HUES6 (cell line): ENCODE data around the gene CRIP1.

Experiments
- H3K27ac ChIP-seq: 2 replicates; pipeline ENCODE4 v1.7.0; 2013; ENCODE audit warnings: low read depth, mild to moderate bottlenecking, low read length, inconsistent platforms
- H3K27me3 ChIP-seq: 2 replicates; pipeline ENCODE4 v1.6.1; 2013; ENCODE audit warnings: low read length; ENCODE audit not compliant: control insufficient read depth, insufficient read depth
- H3K36me3 ChIP-seq: 2 replicates; pipeline ENCODE4 v1.6.1; 2013; ENCODE audit warnings: low read length; ENCODE audit not compliant: control insufficient read depth, insufficient read depth
- H3K4me1 ChIP-seq: 2 replicates; pipeline ENCODE4 v1.6.1; 2013; ENCODE audit warnings: low read length; ENCODE audit not compliant: control insufficient read depth, insufficient read depth
- H3K4me3 ChIP-seq: 2 replicates; pipeline ENCODE4 v1.5.1; 2013; ENCODE audit warnings: low read depth, low read length
- H3K9ac ChIP-seq: one replicate; pipeline ENCODE4 v1.6.1; 2013; ENCODE audit warnings: mild to moderate bottlenecking, low read length
- H3K9me3 ChIP-seq: 2 replicates; pipeline ENCODE4 v1.6.1; 2013; ENCODE audit warnings: low read depth, low read length; ENCODE audit not compliant: control insufficient read depth, insufficient read depth

CRIP1 gene

GRCh38 chr14:105471823-105472485 lies 14.7 kb upstream of the CRIP1 start:
- peaks cover 27% of the 10 kb centered on the region for H3K4me1 ChIP-seq
- H3K27ac ChIP-seq: no peak overlapping the region
- no peak overlapping the region for H3K4me3 ChIP-seq
- H3K9ac ChIP-seq: no peak overlapping the region
- peaks cover 29% of the 10 kb centered on the region for H3K36me3 ChIP-seq
- H3K9me3 ChIP-seq: no peaks in the 10 kb centered on the region
- peaks cover 23% of the 10 kb centered on the region for H3K27me3 ChIP-seq

- Histone ChIP-seq H3K4me1 (peaks cover 31% of the 10 kb centered on the region), H3K9me3 (no peaks in the 10 kb centered on the region), H3K36me3 (peaks cover 23% of the 10 kb centered on the region), H3K9ac (no peak overlapping the region), H3K4me3 (no peak overlapping the region), H3K27ac (no peak overlapping the region), H3K27me3 (peaks cover 29% of the 10 kb centered on the region)
These were observed 14.1 kb upstream of the CRIP1 start for GRCh38 chr14:105472486-105472991.

- peaks cover 31% of the 10 kb centered on the region for H3K4me1 ChIP-seq
- H3K27me3 ChIP-seq: peaks cover 35% of the 10 kb centered on the region
- H3K27ac ChIP-seq: no peak overlapping the region
- H3K36me3 ChIP-seq: peaks cover 17% of the 10 kb centered on the region
- no peaks in the 10 kb centered on the region for H3K9me3 ChIP-seq
- H3K9ac ChIP-seq: peak overlapping the region; percentile 57
- H3K4me3 ChIP-seq: peak overlapping the region; percentile 57; the same call in 1 of the 2 replicates
These were observed 13.5 kb upstream of the CRIP1 start for GRCh38 chr14:105473033-105473676.

- Histone ChIP-seq H3K9ac (peak overlapping the region; percentile 69), H3K9me3 (no peaks in the 10 kb centered on the region), H3K4me3 (peak overlapping the region; percentile 57), H3K36me3 (peaks cover 10% of the 10 kb centered on the region), H3K4me1 (peaks cover 31% of the 10 kb centered on the region), H3K27me3 (peaks cover 42% of the 10 kb centered on the region), H3K27ac (no peak overlapping the region)
These were observed 12.8 kb upstream of the CRIP1 start for GRCh38 chr14:105473677-105474482.

GRCh38 chr14:105474483-105475268 lies 12.0 kb upstream of the CRIP1 start, which contains the start of gene CRIP2:
CRIP2 (plus strand) TSS chr14:105474821; CDS start chr14:105474863, 42 bp downstream.
- Histone ChIP-seq H3K4me3 (peak within 1 kb of the TSS; percentile 73), H3K9ac (peak within 1 kb of the TSS; percentile 69), H3K4me1 (peaks cover 36% of the 10 kb centered on the region), H3K36me3 (peaks cover 3% of the 10 kb centered on the region), H3K27me3 (peaks cover 50% of the 10 kb centered on the region), H3K9me3 (no peaks in the 10 kb centered on the region), H3K27ac (no peak within 1 kb of the TSS)

- H3K9ac ChIP-seq: peak overlapping the region; percentile 20
- peaks cover 39% of the 10 kb centered on the region for H3K4me1 ChIP-seq
- H3K4me3 ChIP-seq: peak overlapping the region; percentile 73
- no peak overlapping the region for H3K27ac ChIP-seq
- H3K27me3 ChIP-seq: peaks cover 59% of the 10 kb centered on the region
- H3K36me3 ChIP-seq: no peaks in the 10 kb centered on the region
- H3K9me3 ChIP-seq: no peaks in the 10 kb centered on the region
These were observed 11.2 kb upstream of the CRIP1 start for GRCh38 chr14:105475269-105476096.

- Histone ChIP-seq H3K9me3 (no peaks in the 10 kb centered on the region), H3K27ac (no peak overlapping the region), H3K36me3 (no peaks in the 10 kb centered on the region), H3K9ac (peak overlapping the region; percentile 20), H3K4me3 (peak overlapping the region; percentile 73; the same call in 1 of the 2 replicates), H3K4me1 (peaks cover 43% of the 10 kb centered on the region), H3K27me3 (peaks cover 66% of the 10 kb centered on the region)
These were observed 10.4 kb upstream of the CRIP1 start for GRCh38 chr14:105476097-105476830.

GRCh38 chr14:105476831-105477659 lies 9.6 kb upstream of the CRIP1 start:
- Histone ChIP-seq H3K27ac (no peak overlapping the region), H3K36me3 (no peaks in the 10 kb centered on the region), H3K4me3 (peak overlapping the region; percentile 73; the same call in 1 of the 2 replicates), H3K27me3 (peaks cover 73% of the 10 kb centered on the region), H3K9me3 (no peaks in the 10 kb centered on the region), H3K9ac (no peak overlapping the region), H3K4me1 (peaks cover 49% of the 10 kb centered on the region)
